B cell (primary cell): ENCODE measurements around the gene DNAJC21. TPM values are rescaled to one million over a fixed set of nuclear protein-coding genes. Genes with fewer than 3 reads are reported as not detected.

Experiments used
- ATAC-seq: fragments of 200-7000 bp; cut with Tn5 transposase; one replicate; pipeline ENCODE4 v1.10.0; 2021; ENCODE audit warnings: low read depth, mild to moderate bottlenecking, moderate number of reproducible peaks, moderate library complexity
- CTCF ChIA-PET: fragments of 350-600 bp; sonication (Branson Sonifier 250); formaldehyde crosslinking; loops from one replicate; lab custom pipeline; 2021; ENCODE audit warnings: antibody characterized with exemption, inconsistent platforms; lab: Charles Lee
- POLR2A ChIA-PET: fragments of 350-600 bp; sonication (Branson Sonifier 250); formaldehyde crosslinking; loops from one replicate; lab custom pipeline; 2021; ENCODE audit warnings: antibody characterized with exemption; lab: Charles Lee
- DNase-seq: peaks from one replicate; pipeline ENCODE4 v3.0.0; 2013
- H2AFZ ChIP-seq: 2 replicates; pipeline ENCODE4 v1.6.1; 2012; ENCODE audit warnings: mild to moderate bottlenecking, low read depth, low read length; ENCODE audit not compliant: insufficient read depth, poor library complexity, severe bottlenecking
- H3K27ac ChIP-seq, 2 donors: 1 replicate in 1 of 2; 2 replicates in 1 of 2; pipeline ENCODE4 v1.5.1; 2012 to 2013; ENCODE audit warnings: low read length in 2 of 2, mild to moderate bottlenecking in 2 of 2, moderate library complexity in 1 of 2
- H3K27me3 ChIP-seq, 4 experiments: fragments of 200-600 bp in 1 of 4; sonication (generic) in 1 of 4; replicated peaks in 1 of 4; 1 replicate in 2 of 4; 2 replicates in 2 of 4; pipeline versions ENCODE4 v1.6.1 to v1.7.0; 2013 to 2016; ENCODE audit warnings: low read length in 3 of 4, mild to moderate bottlenecking in 2 of 4, mixed read lengths in 1 of 4, moderate library complexity in 1 of 4; ENCODE audit not compliant: insufficient read depth in 4 of 4, control insufficient read depth in 3 of 4; ENCODE audit errors: control extremely low read depth in 1 of 4
- H3K36me3 ChIP-seq, 2 experiments: replicated peaks in 1 of 2; 1 replicate in 1 of 2; 2 replicates in 1 of 2; pipeline versions ENCODE4 v1.6.1 to v1.7.1; 2013; ENCODE audit warnings: low read length in 1 of 2; ENCODE audit not compliant: insufficient read depth in 2 of 2, control insufficient read depth in 1 of 2; ENCODE audit errors: control extremely low read depth in 1 of 2, extremely low read depth in 1 of 2
- H3K4me1 ChIP-seq, 2 donors: fragments of 200-600 bp in 1 of 2; sonication (generic) in 1 of 2; 1 replicate in 1 of 2; 2 replicates in 1 of 2; pipeline versions ENCODE4 v1.5.1 to v1.6.1; 2013 to 2017; ENCODE audit warnings: low read length in 2 of 2; ENCODE audit not compliant: control insufficient read depth in 2 of 2, insufficient read depth in 2 of 2
- H3K4me2 ChIP-seq: replicated peaks from 2 replicates; pipeline ENCODE3; 2012; ENCODE audit warnings: mild to moderate bottlenecking, low read depth, low read length; ENCODE audit not compliant: poor library complexity, severe bottlenecking
- H3K4me3 ChIP-seq, 5 experiments: fragments of 200-600 bp in 1 of 5; sonication (generic) in 1 of 5; 1 replicate in 3 of 5; 2 replicates in 2 of 5; pipeline versions ENCODE4 v1.5.1 to v1.7.0; 2011 to 2016; ENCODE audit warnings: low read length in 4 of 5, mild to moderate bottlenecking in 4 of 5, low read depth in 2 of 5, control low read depth in 1 of 5, moderate library complexity in 1 of 5; ENCODE audit not compliant: insufficient read depth in 1 of 5; ENCODE audit errors: control extremely low read depth in 1 of 5, extremely low read depth in 1 of 5
- H3K79me2 ChIP-seq: fragments of 200-600 bp; sonication (generic); one replicate; pipeline ENCODE4 v1.6.0; 2016; ENCODE audit warnings: low read length; ENCODE audit not compliant: control insufficient read depth, insufficient read depth
- H3K9ac ChIP-seq: fragments of 200-600 bp; sonication (generic); 2 replicates; pipeline ENCODE4 v1.6.1; 2017; ENCODE audit warnings: mild to moderate bottlenecking, low read length, moderate library complexity
- H3K9me3 ChIP-seq, 3 donors: one replicate each; pipeline versions ENCODE4 v1.6.1 to v1.7.1; 2013; ENCODE audit warnings: low read length in 2 of 3; ENCODE audit not compliant: control insufficient read depth in 2 of 3, insufficient read depth in 1 of 3; ENCODE audit errors: control extremely low read depth in 1 of 3
- H4K20me1 ChIP-seq: 2 replicates; pipeline ENCODE4 v1.6.0; 2012; ENCODE audit warnings: mild to moderate bottlenecking, low read length; ENCODE audit not compliant: insufficient read depth, control insufficient read depth, poor library complexity, severe bottlenecking
- H3K27ac Mint-ChIP-seq: one replicate; pipeline ENCODE4 v1.8.0; 2021; ENCODE audit warnings: mixed read lengths
- H3K27me3 Mint-ChIP-seq: one replicate; pipeline ENCODE4 v1.8.0; 2021; ENCODE audit warnings: mixed read lengths
- H3K4me1 Mint-ChIP-seq: one replicate; pipeline ENCODE4 v1.8.0; 2021; ENCODE audit warnings: mixed read lengths
- H3K4me3 Mint-ChIP-seq: one replicate; pipeline ENCODE4 v1.8.0; 2021; ENCODE audit warnings: mixed read lengths
- H3K9me3 Mint-ChIP-seq: one replicate; pipeline ENCODE4 v1.8.0; 2022; ENCODE audit warnings: mixed read lengths; ENCODE audit not compliant: insufficient read depth
- CTCF ChIP-seq: fragments of 200-600 bp; IDR thresholded peaks from one replicate; pipeline ENCODE4 v1.8.0; 2022; ENCODE audit warnings: antibody characterized with exemption, mild to moderate bottlenecking
- EZH2 ChIP-seq: IDR thresholded peaks from 2 replicates; pipeline ENCODE4 v1.6.1; 2012; ENCODE audit warnings: borderline replicate concordance, low read depth, mild to moderate bottlenecking, moderate library complexity, low read length; ENCODE audit not compliant: insufficient read depth, poor library complexity, severe bottlenecking
- WGBS: methylation state at CpG from one replicate; pipeline ENCODE4 v1.1.5; 2013; ENCODE audit warnings: missing lambda C conversion rate; ENCODE audit not compliant: insufficient coverage; 5-methylcytosine and 5-hydroxymethylcytosine counted together
- intact Hi-C: fragments of 100-400 bp; cut with micrococcal nuclease; formaldehyde crosslinking; loops from one replicate; pipeline ENCODE4 v1.10.0; 2022
- polyA plus RNA-seq: library from polyadenylated mRNA; depleted of rRNA; stranded (reverse); fragments of >200 nt; gene quantifications from 2 replicates; pipeline ENCODE4 v1.2.3, GENCODE V29; 2012
- total RNA-seq, 2 donors: library from RNA; stranded (reverse); fragments of 120-200 nt in 1 of 2; gene quantifications; 1 replicate in 1 of 2; 2 replicates in 1 of 2; pipeline versions ENCODE4 v1.2.3 to v1.2.4, GENCODE V29; 2013 to 2022

The DNAJC21 gene
- total and polyA plus RNA-seq, 2 donors (not counting 1 experiment from before 2014, with no cell fraction given) = 7.2 to 59.3 TPM

- POLR2A ChIA-PET = no interaction called here
- DNase-seq (no peak), ATAC-seq (no peak)
- Histone ChIP-seq H3K9me3 (no peaks in the 10 kb centered on the region), H3K9ac (no peak overlapping the region), H3K27me3 (no peaks in the 10 kb centered on the region), H3K4me3 (no peak overlapping the region), H3K27ac (no peak overlapping the region), H3K4me2 (no peak overlapping the region), H3K4me1 (no peaks in the 10 kb centered on the region), H3K36me3 (no peaks in the 10 kb centered on the region), H3K79me2 (no peaks in the 10 kb centered on the region), H4K20me1 (no peaks in the 10 kb centered on the region), H2AFZ (no peak overlapping the region)
- no peak for TF ChIP-seq CTCF
- no peak for TF ChIP-seq EZH2
- intact Hi-C loops = loop anchor here (10.0 kb wide), 1 partner anchor 241 kb away; the partner anchor contains the start of gene RAI14
- Mint-ChIP-seq H3K9me3 (no peaks in the 10 kb centered on the region), H3K27ac (no peak overlapping the region), H3K27me3 (no peaks in the 10 kb centered on the region), H3K4me3 (no peak overlapping the region), H3K4me1 (no peaks in the 10 kb centered on the region)
- CTCF ChIA-PET = interaction anchor here (1.0 to 13.8 kb wide), 6 partner anchors 7 to 410 kb away, joined by 3 to 245 read pairs (median 10); no protein-coding TSS in a partner anchor
- WGBS = 90% methylated on average over 1 of the region's 2 CpGs
Measured at GRCh38 chr5:34895641-34896419, 33.5 kb upstream of the DNAJC21 start.

GRCh38 chr5:34897646-34898045, 31.7 kb upstream of the DNAJC21 start:
- no peak for ATAC-seq
- Histone ChIP-seq H3K4me3 (no peak overlapping the region), H2AFZ (no peak overlapping the region), H3K27me3 (no peaks in the 10 kb centered on the region), H3K27ac (no peak overlapping the region), H3K4me2 (no peak overlapping the region), H3K36me3 (no peaks in the 10 kb centered on the region), H3K4me1 (no peaks in the 10 kb centered on the region), H3K9me3 (no peaks in the 10 kb centered on the region), H3K79me2 (no peaks in the 10 kb centered on the region), H4K20me1 (no peaks in the 10 kb centered on the region), H3K9ac (no peak overlapping the region)
- ChIA-PET CTCF (interaction anchor here (0.7 to 13.8 kb wide), 22 partner anchors 9 to 425 kb away, joined by 3 to 245 read pairs (median 5); partner anchors contain the start of genes BRIX1, DNAJC21, RAD1 and RAI14), POLR2A (no interaction called here)
- H3K4me1 Mint-ChIP-seq = no peaks in the 10 kb centered on the region
- H3K27ac Mint-ChIP-seq = no peak overlapping the region
- H3K27me3 Mint-ChIP-seq = no peaks in the 10 kb centered on the region
- no peak for DNase-seq
- no peaks in the 10 kb centered on the region for H3K9me3 Mint-ChIP-seq
- TF ChIP-seq EZH2 (no peak), CTCF (no peak)
- intact Hi-C loops = loop anchor here (1.0 to 10.0 kb wide), 3 partner anchors 243 to 423 kb away; partner anchors contain the start of gene RAI14
- H3K4me3 Mint-ChIP-seq = no peak overlapping the region
